ENCODE results near the gene ADNP. TPM values are rescaled to one million over a fixed set of nuclear protein-coding genes. Genes with fewer than 3 reads are reported as not detected.
"Not testable (repeated sequence)": the region's sequence is repeated elsewhere in the genome, so short reads cannot be mapped to it uniquely, and the experiment has no call there.

The ADNP gene
- polyA plus RNA-seq, 1 of the 3 experiments (the other 2 are of a cell fraction): 13.3 TPM

DNA sequence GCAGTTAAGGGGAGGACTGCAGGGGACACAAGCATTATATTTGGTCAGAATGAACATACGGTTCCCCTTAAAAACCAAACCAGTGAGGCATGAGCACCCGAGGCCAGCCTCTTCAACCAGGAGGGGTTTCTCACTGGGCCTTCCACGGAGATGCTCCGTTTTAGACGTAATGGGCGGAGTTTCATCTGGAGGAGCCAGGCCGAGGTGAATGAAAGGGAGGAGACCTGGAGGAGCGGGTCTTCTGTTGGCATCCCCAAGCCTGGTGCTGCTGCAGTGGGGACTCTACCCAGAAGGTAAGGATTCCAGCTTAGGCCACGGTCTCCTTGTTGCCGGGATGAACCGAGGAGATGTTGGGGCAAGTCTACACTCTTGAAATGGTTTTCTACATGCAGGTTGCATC, 47.4 kb downstream of the ADNP start:
- no peak overlapping the region for H3K4me3 ChIP-seq (ENCODE audit: low read depth in 2 of 2, low read length in 1 of 2)
- H2AFZ ChIP-seq (ENCODE audit: low read depth): no peak overlapping the region
- no peaks in the 10 kb centered on the region for H3K27me3 ChIP-seq (ENCODE audit: insufficient read depth)
- H3K36me3 ChIP-seq (replicated peaks in 1 of 2; ENCODE audit: control insufficient read depth in 1 of 2, insufficient read depth in 2 of 2, low read length in 1 of 2): peaks cover 16 to 22% of the 10 kb centered on the region in 2 experiments
- H3K4me2 ChIP-seq: no peak overlapping the region
- POLR2A ChIA-PET: no interaction called here
- no peak for TF ChIP-seq JUND (IDR thresholded peaks at IDR 0.05)
- TF ChIP-seq SIN3A (IDR thresholded peaks at IDR 0.05; ENCODE audit: borderline replicate concordance, low read depth, low read length): no peak
- no peak for TF ChIP-seq NRF1 (IDR thresholded peaks at IDR 0.05; ENCODE audit: low read depth, low read length)
- no peak for TF ChIP-seq RFX5 (IDR thresholded peaks at IDR 0.05; ENCODE audit: low read length)
- TF ChIP-seq, protein P1, sequence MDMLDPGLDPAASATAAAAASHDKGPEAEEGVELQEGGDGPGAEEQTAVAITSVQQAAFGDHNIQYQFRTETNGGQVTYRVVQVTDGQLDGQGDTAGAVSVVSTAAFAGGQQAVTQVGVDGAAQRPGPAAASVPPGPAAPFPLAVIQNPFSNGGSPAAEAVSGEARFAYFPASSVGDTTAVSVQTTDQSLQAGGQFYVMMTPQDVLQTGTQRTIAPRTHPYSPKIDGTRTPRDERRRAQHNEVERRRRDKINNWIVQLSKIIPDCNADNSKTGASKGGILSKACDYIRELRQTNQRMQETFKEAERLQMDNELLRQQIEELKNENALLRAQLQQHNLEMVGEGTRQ (IDR thresholded peaks at IDR 0.05; ENCODE audit: borderline replicate concordance, low read depth, low read length): no peak
- TF ChIP-seq FOSL2 (IDR thresholded peaks at IDR 0.05; ENCODE audit: borderline replicate concordance, low read depth): no peak
- no peak for TF ChIP-seq GABPA (IDR thresholded peaks at IDR 0.05; ENCODE audit: low read depth)
- TF ChIP-seq, protein P2, sequence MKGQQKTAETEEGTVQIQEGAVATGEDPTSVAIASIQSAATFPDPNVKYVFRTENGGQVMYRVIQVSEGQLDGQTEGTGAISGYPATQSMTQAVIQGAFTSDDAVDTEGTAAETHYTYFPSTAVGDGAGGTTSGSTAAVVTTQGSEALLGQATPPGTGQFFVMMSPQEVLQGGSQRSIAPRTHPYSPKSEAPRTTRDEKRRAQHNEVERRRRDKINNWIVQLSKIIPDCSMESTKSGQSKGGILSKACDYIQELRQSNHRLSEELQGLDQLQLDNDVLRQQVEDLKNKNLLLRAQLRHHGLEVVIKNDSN (IDR thresholded peaks at IDR 0.05; ENCODE audit: borderline replicate concordance, low read depth): no peak
- no peak for TF ChIP-seq MXI1 (IDR thresholded peaks at IDR 0.05; ENCODE audit: low read depth, low read length)
- TF ChIP-seq FOXJ3 (CRISPR knock-in tag; IDR thresholded peaks at IDR 0.05): no peak
- TF ChIP-seq MEF2A (IDR thresholded peaks at IDR 0.05; ENCODE audit: borderline replicate concordance, low read depth): no peak
- no peak for TF ChIP-seq RAD21 (IDR thresholded peaks at IDR 0.05; ENCODE audit: low read length)
- TF ChIP-seq RCOR1 (IDR thresholded peaks at IDR 0.05; ENCODE audit: low read length): no peak
- H3K4me1 ChIP-seq (ENCODE audit: control insufficient read depth in 1 of 2, insufficient read depth in 2 of 2, low read depth in 1 of 2, low read length in 1 of 2): no peaks in the 10 kb centered on the region
- WGBS (ENCODE audit: low lambda C conversion rate): 96% methylated on average over 10 of the region's 11 CpGs
- no peak overlapping the region for H3K27ac ChIP-seq (ENCODE audit: low read depth in 2 of 2, low read length in 1 of 2)
- no peaks in the 10 kb centered on the region; the same call in 1 of the 2 replicates for H4K20me1 ChIP-seq (ENCODE audit: insufficient read depth)
- H3K79me2 ChIP-seq (ENCODE audit: insufficient read depth): 0 out of 2 replicates have a peak, but pooled peaks cover 2% of the 10 kb centered on the region
- H3K9ac ChIP-seq: no peak overlapping the region
- no peaks in the 10 kb centered on the region for H3K9me2 ChIP-seq
- H3K9me3 ChIP-seq: no peaks in the 10 kb centered on the region
- H3F3A ChIP-seq (replicated peaks; ENCODE audit: insufficient read depth): peaks cover 14% of the 10 kb centered on the region
- DNase-seq: no peak
- CTCF ChIA-PET: interaction anchor here (3.1 kb wide), 1 partner anchor 89 kb away, joined by 17 read pairs; the partner anchor contains the start of gene BCAS4

DNA sequence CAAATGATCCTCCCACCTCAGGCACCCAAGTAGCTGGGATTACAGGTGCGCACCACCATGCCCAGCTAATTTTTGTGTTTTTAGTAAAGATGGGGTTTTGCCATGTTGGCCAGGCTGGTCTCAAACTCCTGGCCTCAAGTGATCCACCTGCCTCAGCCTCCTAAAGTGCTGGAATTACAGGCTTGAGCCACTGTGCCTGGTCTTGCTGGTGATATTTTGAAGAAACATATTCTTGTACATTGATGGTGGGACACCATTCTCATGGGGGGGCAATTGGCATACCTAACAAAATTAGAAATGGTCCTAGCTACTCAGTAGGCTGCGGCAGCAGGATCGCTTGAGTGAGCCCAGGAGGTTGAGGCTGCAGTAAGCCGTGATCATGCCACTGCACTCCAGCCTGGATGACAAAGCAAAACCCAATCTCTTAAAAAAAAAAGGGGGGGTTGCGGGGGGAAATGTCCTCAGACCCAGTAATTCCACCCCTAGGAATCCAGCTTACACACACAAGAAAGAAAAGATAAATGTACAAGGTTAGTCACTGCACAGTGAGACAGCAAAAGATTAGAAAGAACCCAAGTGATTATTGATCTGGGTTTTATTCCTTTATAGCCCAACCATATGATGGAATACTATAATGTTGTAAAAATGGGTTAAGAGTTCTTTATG, 49.3 kb downstream of the ADNP start:
- H3K79me2 ChIP-seq (ENCODE audit: insufficient read depth); H3K27me3 ChIP-seq (ENCODE audit: insufficient read depth); H3K4me3 ChIP-seq (ENCODE audit: low read depth in 2 of 2, low read length in 1 of 2); H3K4me1 ChIP-seq (ENCODE audit: control insufficient read depth in 1 of 2, insufficient read depth in 2 of 2, low read depth in 1 of 2, low read length in 1 of 2); H2AFZ ChIP-seq (ENCODE audit: low read depth); H3K4me2 ChIP-seq; H3F3A ChIP-seq (replicated peaks; ENCODE audit: insufficient read depth); H3K9me2 ChIP-seq; DNase-seq; H3K9me3 ChIP-seq; POLR2A ChIA-PET; H3K9ac ChIP-seq; H4K20me1 ChIP-seq (ENCODE audit: insufficient read depth); H3K27ac ChIP-seq (ENCODE audit: low read depth in 2 of 2, low read length in 1 of 2): not testable (repeated sequence)
- CTCF ChIA-PET: interaction anchor here (0.7 kb wide), 1 partner anchor 258 kb away, joined by 3 read pairs; no protein-coding TSS in a partner anchor
- H3K36me3 ChIP-seq (replicated peaks in 1 of 2; ENCODE audit: control insufficient read depth in 1 of 2, insufficient read depth in 2 of 2, low read length in 1 of 2): peaks cover 4 to 10% of the 10 kb centered on the region in 2 experiments
- WGBS (ENCODE audit: low lambda C conversion rate): 93% methylated on average over 5 of the region's 5 CpGs

All from SK-N-SH (cell line).